Ascending aorta (tissue), 2 donors: ENCODE data around the gene CDCA3. TPM values are rescaled to one million over a fixed set of nuclear protein-coding genes. Genes with fewer than 3 reads are reported as not detected.
A peak's percentile ranks its signal among the peaks of the same experiment; 100 is the strongest.

Experiments
- DNase-seq, 2 donors: peaks; one replicate each; pipeline ENCODE4 v3.0.0-alpha.2; 2019; ENCODE audit warnings: low spot score in 2 of 2
- H3K27ac ChIP-seq, 2 donors: fragments of 200-600 bp; sonication (generic); one replicate each; pipeline ENCODE4 v1.5.1; 2016 to 2017; ENCODE audit warnings: mild to moderate bottlenecking in 1 of 2
- H3K27me3 ChIP-seq: fragments of 200-600 bp; sonication (generic); one replicate; pipeline ENCODE4 v1.5.1; 2017
- H3K36me3 ChIP-seq, 2 donors: fragments of 200-600 bp; sonication (generic); one replicate each; pipeline ENCODE4 v1.5.1; 2016
- H3K4me1 ChIP-seq, 2 donors: fragments of 200-600 bp; sonication (generic); one replicate each; pipeline ENCODE4 v1.5.1; 2016 to 2017; ENCODE audit warnings: mild to moderate bottlenecking in 1 of 2
- H3K4me3 ChIP-seq, 2 donors: fragments of 200-600 bp; sonication (generic); one replicate each; pipeline ENCODE4 v1.5.1; 2016 to 2017; ENCODE audit warnings: mild to moderate bottlenecking in 1 of 2
- H3K9me3 ChIP-seq, 2 donors: fragments of 200-600 bp; sonication (generic); one replicate each; pipeline ENCODE4 v1.5.1; 2016
- CTCF ChIP-seq, 3 experiments: fragments of 200-600 bp in 2 of 3; fragments of 450-650 bp in 1 of 3; sonication (generic) in 2 of 3; IDR thresholded peaks; one replicate each; pipeline ENCODE4 v1.5.1; 2016 to 2019; ENCODE audit warnings: antibody characterized with exemption in 3 of 3, mild to moderate bottlenecking in 1 of 3, moderate library complexity in 1 of 3
- intact Hi-C: fragments of 100-400 bp; cut with DNase I; formaldehyde crosslinking; loops from one replicate; pipeline ENCODE4 v1.15.1; 2023
- total RNA-seq: library from RNA; depleted of rRNA; stranded (reverse); fragments of >200 nt; gene quantifications from one replicate; pipeline ENCODE4 v1.1.0, GENCODE V29; 2016

The CDCA3 gene
- total RNA-seq, 1 donor from 2014 or later, result not detected

DNA sequence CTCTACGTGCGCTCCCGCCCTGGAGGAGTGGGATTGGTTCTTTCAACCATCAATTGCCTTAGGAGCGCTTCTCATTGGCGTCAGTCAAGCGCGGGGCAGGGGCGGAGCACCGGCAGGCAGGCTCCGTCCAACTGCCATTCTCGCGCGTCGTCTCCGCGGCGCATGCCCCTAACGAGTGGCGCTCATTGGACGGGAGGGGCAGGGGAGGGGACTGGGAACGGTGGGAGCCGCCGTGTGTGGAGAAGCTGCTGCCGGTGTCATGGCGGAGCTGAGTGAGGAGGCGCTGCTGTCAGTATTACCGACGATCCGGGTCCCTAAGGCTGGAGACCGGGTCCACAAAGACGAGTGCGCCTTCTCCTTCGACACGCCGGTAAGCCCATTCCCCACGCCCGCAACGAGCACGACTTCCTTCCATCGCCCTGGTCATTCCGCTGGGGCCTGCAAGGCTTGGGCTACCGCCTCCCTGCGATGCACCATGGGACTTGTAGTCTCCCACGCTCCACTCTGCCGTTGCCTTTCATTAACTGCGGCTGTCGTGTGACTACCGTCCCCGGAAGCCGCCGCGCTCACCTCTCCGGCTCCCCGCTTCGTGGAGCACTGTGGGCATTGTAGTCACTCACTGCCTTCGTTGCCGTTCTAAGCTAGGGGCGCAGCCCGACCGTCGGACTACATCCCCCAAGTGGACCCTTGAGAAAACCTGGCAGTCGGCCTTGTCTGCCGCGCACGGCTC is 1.0 kb upstream of the CDCA3 start, which contains the start of gene USP5:
USP5 (plus strand) TSS at position 230 of the 730 bp plus-strand sequence; CDS start at position 260, 30 bp downstream.
- Histone ChIP-seq H3K9me3 (no peaks in the 10 kb centered on the region), H3K27ac (peak within 1 kb of the TSS; percentile 90 to 94), H3K36me3 (peaks cover 16 to 29% of the 10 kb centered on the region in 2 donors), H3K27me3 (no peaks in the 10 kb centered on the region), H3K4me1 (peaks cover 4 to 18% of the 10 kb centered on the region in 2 donors), H3K4me3 (peak within 1 kb of the TSS; percentile 65 to 79)
- DNase-seq, result peak; percentile 99 to 100
- intact Hi-C loops, result loop anchor here (1.0 to 5.0 kb wide), 8 partner anchors 15 to 245 kb away; partner anchors contain the start of genes CHD4, ING4, P3H3 and SPSB2
- TF ChIP-seq CTCF (IDR thresholded peaks at IDR 0.05), result no peak

DNA sequence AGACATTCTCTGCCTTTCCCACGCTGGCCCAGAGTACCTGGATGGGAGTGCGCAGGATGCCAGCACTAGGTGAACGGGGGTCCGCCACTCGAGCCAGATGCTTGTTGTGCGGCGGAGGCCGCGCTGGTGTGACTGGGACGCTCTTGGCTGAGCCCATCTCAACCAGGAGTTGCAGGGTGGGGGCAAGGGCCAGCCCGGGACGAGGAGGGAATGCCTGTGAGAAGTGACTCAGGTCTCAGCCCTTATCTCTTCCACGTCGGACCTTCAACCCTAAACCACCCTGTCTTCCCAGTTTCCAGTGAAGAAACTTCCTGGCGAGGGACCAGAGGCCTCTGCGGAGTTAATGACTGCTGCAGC is 312 bp downstream of the CDCA3 start:
- peak overlapping the region in 1 of 2 donors; percentile 65 for H3K4me3 ChIP-seq
- no peak for DNase-seq
- no peaks in the 10 kb centered on the region for H3K27me3 ChIP-seq
- no peak for TF ChIP-seq CTCF (IDR thresholded peaks at IDR 0.05)
- H3K27ac ChIP-seq, result peak overlapping the region in 1 of 2 donors; percentile 94
- no peaks in the 10 kb centered on the region for H3K9me3 ChIP-seq
- peaks cover 16 to 29% of the 10 kb centered on the region in 2 donors for H3K36me3 ChIP-seq
- intact Hi-C loops, result loop anchor here (1.0 to 5.0 kb wide), 3 partner anchors 22 to 243 kb away; partner anchors contain the start of genes CHD4, P3H3 and SPSB2
- peaks cover 4 to 18% of the 10 kb centered on the region in 2 donors for H3K4me1 ChIP-seq

DNA sequence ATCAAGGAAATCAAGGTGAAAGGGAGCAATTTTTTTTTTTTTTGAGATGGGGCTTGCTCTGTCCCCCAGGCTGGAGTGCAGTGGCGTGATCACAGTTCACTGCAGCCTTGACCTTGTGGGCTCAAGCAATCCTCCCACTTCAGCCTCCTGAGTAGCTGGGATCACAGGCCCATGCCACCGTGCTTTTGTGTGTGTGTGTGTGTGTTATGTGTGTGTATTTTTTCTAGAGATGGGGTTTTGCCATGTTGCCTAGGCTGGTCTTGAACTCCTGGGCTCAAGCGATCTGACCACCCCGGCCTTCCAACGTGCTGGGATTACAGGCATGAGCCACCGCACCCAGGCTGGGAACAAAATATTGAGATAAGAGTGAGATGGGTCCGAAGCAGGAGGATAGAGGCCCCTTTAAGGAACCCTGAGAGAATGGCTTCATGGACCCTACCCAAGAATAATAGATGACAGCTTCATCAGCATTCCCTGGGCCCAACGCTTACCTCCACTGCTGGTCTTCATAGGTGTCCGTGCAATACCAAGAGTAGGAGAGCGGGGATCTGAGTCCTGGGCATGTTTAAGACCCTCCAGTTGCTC is 1.0 kb downstream of the CDCA3 start:
- Histone ChIP-seq H3K9me3 (no peaks in the 10 kb centered on the region), H3K36me3 (peaks cover 20 to 30% of the 10 kb centered on the region in 2 donors), H3K4me3 (no peak overlapping the region), H3K27ac (no peak overlapping the region), H3K4me1 (peaks cover 4 to 18% of the 10 kb centered on the region in 2 donors), H3K27me3 (no peaks in the 10 kb centered on the region)
- no peak for DNase-seq
- no peak for TF ChIP-seq CTCF (IDR thresholded peaks at IDR 0.05)
- intact Hi-C loops, result loop anchor here (2.0 to 5.0 kb wide), 2 partner anchors 21 to 243 kb away; partner anchors contain the start of genes CHD4 and P3H3

- no peak for TF ChIP-seq CTCF (IDR thresholded peaks at IDR 0.05)
- H3K27ac ChIP-seq, result no peak overlapping the region
- H3K27me3 ChIP-seq, result no peaks in the 10 kb centered on the region
- H3K4me3 ChIP-seq, result no peak overlapping the region
- H3K4me1 ChIP-seq, result peaks cover 4 to 18% of the 10 kb centered on the region in 2 donors
- peaks cover 27 to 37% of the 10 kb centered on the region in 2 donors for H3K36me3 ChIP-seq
- no peaks in the 10 kb centered on the region for H3K9me3 ChIP-seq
- no peak for DNase-seq
- intact Hi-C loops, result no loop called here
These were observed 1.7 kb downstream of the CDCA3 start for GRCh38 chr12:6849427-6849826.

DNA sequence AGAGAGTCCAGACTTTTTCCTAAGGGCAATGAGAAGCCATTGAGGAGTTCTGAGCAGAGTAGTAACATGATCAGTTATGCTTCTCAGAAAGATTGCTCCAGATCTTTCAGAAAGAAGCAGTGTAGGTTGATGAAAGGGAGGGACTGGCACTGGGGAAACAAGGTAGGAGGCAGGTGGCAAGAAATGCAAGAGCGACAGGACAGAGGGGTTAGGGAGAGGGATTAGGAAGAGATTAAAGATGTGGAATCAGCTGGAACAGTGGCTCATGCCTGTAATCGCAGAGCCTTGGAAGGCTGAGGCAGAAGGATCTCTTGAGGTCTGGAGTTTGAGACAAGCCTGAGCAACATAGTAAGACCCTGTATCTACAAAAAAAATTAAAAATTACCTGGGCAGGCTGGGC is 3.4 kb downstream of the CDCA3 start:
- intact Hi-C loops, result no loop called here
- peaks cover 32 to 52% of the 10 kb centered on the region in 2 donors for H3K36me3 ChIP-seq
- H3K27me3 ChIP-seq, result no peaks in the 10 kb centered on the region
- no peak overlapping the region for H3K4me3 ChIP-seq
- no peak for TF ChIP-seq CTCF (IDR thresholded peaks at IDR 0.05)
- H3K9me3 ChIP-seq, result no peaks in the 10 kb centered on the region
- H3K27ac ChIP-seq, result no peak overlapping the region
- no peak for DNase-seq
- peaks cover 0 to under 1% of the 10 kb centered on the region in 2 donors for H3K4me1 ChIP-seq
